AG08395 (cell line): ENCODE data around the gene ELOA2.
"Not testable (repeated sequence)": the region's sequence is repeated elsewhere in the genome, so short reads cannot be mapped to it uniquely, and the experiment has no call there.

Experiments used
- DNase-seq: peaks from one replicate; pipeline ENCODE4 v3.0.0; 2012; ENCODE audit warnings: mixed read lengths, low spot score

ELOA2 gene

GRCh38 chr18:47022821-47023220, 12.6 kb downstream of the ELOA2 start:
- DNase-seq = not testable (repeated sequence)

- not testable (repeated sequence) for DNase-seq
Measured at GRCh38 chr18:47020757-47021156, 14.7 kb downstream of the ELOA2 start.

- not testable (repeated sequence) for DNase-seq
Measured at GRCh38 chr18:47019870-47020269, 15.6 kb downstream of the ELOA2 start.
